ENCODE data around the gene KIF21B.
A peak's percentile ranks its signal among the peaks of the same experiment; 100 is the strongest.

KIF21B gene

GRCh38 chr1:201050515-201051277 lies 27.2 kb upstream of the KIF21B start:
- H3K4me3 ChIP-seq (ENCODE audit: low read depth, low read length) = no peak overlapping the region
- no peak for TF ChIP-seq CTCF (IDR thresholded peaks at IDR 0.05; ENCODE audit: low read depth, low read length, missing control alignments)
- DNase-seq (ENCODE audit: low read depth) = no peak
- in situ Hi-C loops (cut with HindIII; ENCODE audit: low sequenced_read_pairs) = no loop called here

- no peak for DNase-seq (ENCODE audit: low read depth)
- TF ChIP-seq CTCF (IDR thresholded peaks at IDR 0.05; ENCODE audit: low read depth, low read length, missing control alignments) = no peak
- in situ Hi-C loops (cut with HindIII; ENCODE audit: low sequenced_read_pairs) = loop anchor here (10.0 kb wide), 1 partner anchor 85 kb away; no protein-coding TSS in a partner anchor
- no peak overlapping the region for H3K4me3 ChIP-seq (ENCODE audit: low read depth, low read length)
These were observed 25.8 kb upstream of the KIF21B start for GRCh38 chr1:201049248-201049831.

DNA sequence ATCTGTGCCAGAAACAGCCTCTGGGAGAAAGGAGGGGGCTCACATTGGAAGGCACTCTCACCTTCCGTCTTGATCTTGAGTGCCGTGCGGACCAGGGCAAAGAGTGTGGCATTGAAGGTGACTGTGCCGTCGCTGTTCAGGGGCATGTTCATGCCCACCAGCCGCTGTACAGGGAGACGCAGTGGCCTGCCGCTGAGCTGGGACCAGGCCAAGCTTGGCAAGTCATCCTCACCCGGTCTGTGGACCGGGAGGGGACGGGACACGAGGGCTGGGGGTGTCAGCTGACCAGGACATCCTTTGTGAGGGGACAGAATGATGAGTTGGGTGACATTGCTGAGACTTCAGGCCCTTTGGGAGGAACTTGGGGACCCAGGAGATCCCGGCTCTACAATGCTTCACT lies 25.0 kb upstream of the KIF21B start:
- TF ChIP-seq CTCF (IDR thresholded peaks at IDR 0.05; ENCODE audit: low read depth, low read length, missing control alignments) = no peak
- DNase-seq (ENCODE audit: low read depth) = no peak
- H3K4me3 ChIP-seq (ENCODE audit: low read depth, low read length) = no peak overlapping the region
- in situ Hi-C loops (cut with HindIII; ENCODE audit: low sequenced_read_pairs) = loop anchor here (10.0 kb wide), 1 partner anchor 84 kb away; no protein-coding TSS in a partner anchor

DNA sequence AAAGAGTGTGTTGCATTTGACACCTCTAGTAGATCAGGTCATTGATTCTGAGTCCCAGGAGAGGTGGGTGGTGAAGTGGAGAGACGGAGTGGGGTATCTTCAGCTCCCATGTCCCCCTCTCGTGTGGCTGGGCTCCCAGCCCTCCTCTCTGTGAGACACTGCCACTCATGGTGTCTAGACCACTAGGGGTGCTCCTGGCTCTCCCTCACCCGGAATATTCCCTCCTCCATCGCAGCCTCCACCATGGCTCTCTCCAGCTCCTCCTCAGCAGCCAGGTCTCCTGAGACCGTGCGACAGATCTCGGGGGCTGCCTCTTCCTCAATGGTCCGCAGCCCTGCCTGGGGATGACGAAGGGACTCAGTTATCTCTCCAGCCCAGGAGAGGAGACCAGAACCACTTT lies 20.6 kb upstream of the KIF21B start:
- TF ChIP-seq CTCF (IDR thresholded peaks at IDR 0.05; ENCODE audit: low read depth, low read length, missing control alignments) = no peak
- in situ Hi-C loops (cut with HindIII; ENCODE audit: low sequenced_read_pairs) = loop anchor here (10.0 kb wide), 1 partner anchor 79 kb away; no protein-coding TSS in a partner anchor
- no peak overlapping the region for H3K4me3 ChIP-seq (ENCODE audit: low read depth, low read length)
- DNase-seq (ENCODE audit: low read depth) = no peak

GRCh38 chr1:201042779-201043461 lies 19.4 kb upstream of the KIF21B start:
- DNase-seq (ENCODE audit: low read depth) = peak; percentile 53
- H3K4me3 ChIP-seq (ENCODE audit: low read depth, low read length) = no peak overlapping the region
- peak; percentile 93 for TF ChIP-seq CTCF (IDR thresholded peaks at IDR 0.05; ENCODE audit: low read depth, low read length, missing control alignments)

GRCh38 chr1:201041011-201041410 lies 17.5 kb upstream of the KIF21B start:
- in situ Hi-C loops (cut with HindIII; ENCODE audit: low sequenced_read_pairs) = loop anchor here (10.0 kb wide), 1 partner anchor 76 kb away; no protein-coding TSS in a partner anchor
- DNase-seq (ENCODE audit: low read depth) = no peak
- no peak overlapping the region for H3K4me3 ChIP-seq (ENCODE audit: low read depth, low read length)
- no peak for TF ChIP-seq CTCF (IDR thresholded peaks at IDR 0.05; ENCODE audit: low read depth, low read length, missing control alignments)

More at GRCh38 chr1:201042779-201043461, 19.4 kb upstream of the KIF21B start:
- in situ Hi-C loops (cut with HindIII; ENCODE audit: low sequenced_read_pairs) = loop anchor here (10.0 kb wide), 1 partner anchor 78 kb away; no protein-coding TSS in a partner anchor
